GM18508 (cell line): ENCODE results near the gene PCDH9.
A peak's percentile ranks its signal among the peaks of the same experiment; 100 is the strongest.
"Not testable (repeated sequence)": the region's sequence is repeated elsewhere in the genome, so short reads cannot be mapped to it uniquely, and the experiment has no call there.

Experiments
- ATAC-seq: cut with Tn5 transposase; IDR thresholded peaks from one replicate; pipeline ENCODE4 v1.9.1; 2021; ENCODE audit warnings: moderate number of reproducible peaks; ENCODE audit not compliant: insufficient read depth, unreplicated experiment

Gene PCDH9

GRCh38 chr13:66644855-66645460, 585.2 kb downstream of the PCDH9 start:
- no peak for ATAC-seq

GRCh38 chr13:66640231-66640630, 589.9 kb downstream of the PCDH9 start:
- peak; percentile 56 for ATAC-seq

GRCh38 chr13:66639044-66639443, 591.1 kb downstream of the PCDH9 start:
- no peak for ATAC-seq

GRCh38 chr13:66635526-66635925, 594.6 kb downstream of the PCDH9 start:
- ATAC-seq = no peak

- no peak for ATAC-seq
These were observed 595.8 kb downstream of the PCDH9 start for GRCh38 chr13:66634384-66634783.

- ATAC-seq = no peak
These were observed 602.6 kb downstream of the PCDH9 start for GRCh38 chr13:66627512-66627911.

GRCh38 chr13:66624302-66624701, 605.8 kb downstream of the PCDH9 start:
- no peak for ATAC-seq

GRCh38 chr13:66623129-66623820, 606.9 kb downstream of the PCDH9 start:
- ATAC-seq = no peak

- not testable (repeated sequence) for ATAC-seq
These were observed 608.2 kb downstream of the PCDH9 start for GRCh38 chr13:66621906-66622447.

GRCh38 chr13:66618702-66619101, 611.4 kb downstream of the PCDH9 start:
- ATAC-seq = no peak

- ATAC-seq = no peak
These were observed 612.4 kb downstream of the PCDH9 start for GRCh38 chr13:66617786-66618185.

GRCh38 chr13:66612983-66613382, 617.2 kb downstream of the PCDH9 start:
- ATAC-seq = no peak

- ATAC-seq = no peak
These were observed 643.6 kb downstream of the PCDH9 start for GRCh38 chr13:66586489-66586888.

GRCh38 chr13:66585669-66586203, 644.4 kb downstream of the PCDH9 start:
- no peak for ATAC-seq

GRCh38 chr13:66581675-66582074, 648.5 kb downstream of the PCDH9 start:
- no peak for ATAC-seq

- ATAC-seq = no peak
These were observed 651.8 kb downstream of the PCDH9 start for GRCh38 chr13:66578305-66578704.

GRCh38 chr13:66577358-66577757, 652.8 kb downstream of the PCDH9 start:
- ATAC-seq = no peak

- peak; percentile 69 for ATAC-seq
These were observed 653.8 kb downstream of the PCDH9 start for GRCh38 chr13:66576381-66576780.

GRCh38 chr13:66574606-66575005, 655.5 kb downstream of the PCDH9 start:
- ATAC-seq = no peak

- ATAC-seq = no peak
These were observed 662.1 kb downstream of the PCDH9 start for GRCh38 chr13:66567899-66568612.

GRCh38 chr13:66565279-66565678, 664.9 kb downstream of the PCDH9 start:
- ATAC-seq = no peak
